ENCODE data around the gene YPEL3.

YPEL3 gene

DNA sequence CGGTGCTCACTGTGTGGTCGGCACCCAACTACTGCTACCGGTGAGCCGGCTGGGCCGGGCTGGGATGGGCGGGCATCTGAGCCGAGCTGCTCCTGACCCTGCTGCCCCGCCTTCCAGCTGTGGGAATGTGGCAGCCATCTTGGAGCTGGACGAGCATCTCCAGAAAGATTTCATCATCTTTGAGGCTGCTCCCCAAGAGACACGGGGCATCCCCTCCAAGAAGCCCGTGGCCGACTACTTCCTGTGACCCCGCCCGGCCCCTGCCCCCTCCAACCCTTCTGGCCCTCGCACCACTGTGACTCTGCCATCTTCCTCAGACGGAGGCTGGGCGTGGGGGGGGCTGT is 11.2 kb downstream of the YPEL3 start:
- TF ChIP-seq, protein P1, sequence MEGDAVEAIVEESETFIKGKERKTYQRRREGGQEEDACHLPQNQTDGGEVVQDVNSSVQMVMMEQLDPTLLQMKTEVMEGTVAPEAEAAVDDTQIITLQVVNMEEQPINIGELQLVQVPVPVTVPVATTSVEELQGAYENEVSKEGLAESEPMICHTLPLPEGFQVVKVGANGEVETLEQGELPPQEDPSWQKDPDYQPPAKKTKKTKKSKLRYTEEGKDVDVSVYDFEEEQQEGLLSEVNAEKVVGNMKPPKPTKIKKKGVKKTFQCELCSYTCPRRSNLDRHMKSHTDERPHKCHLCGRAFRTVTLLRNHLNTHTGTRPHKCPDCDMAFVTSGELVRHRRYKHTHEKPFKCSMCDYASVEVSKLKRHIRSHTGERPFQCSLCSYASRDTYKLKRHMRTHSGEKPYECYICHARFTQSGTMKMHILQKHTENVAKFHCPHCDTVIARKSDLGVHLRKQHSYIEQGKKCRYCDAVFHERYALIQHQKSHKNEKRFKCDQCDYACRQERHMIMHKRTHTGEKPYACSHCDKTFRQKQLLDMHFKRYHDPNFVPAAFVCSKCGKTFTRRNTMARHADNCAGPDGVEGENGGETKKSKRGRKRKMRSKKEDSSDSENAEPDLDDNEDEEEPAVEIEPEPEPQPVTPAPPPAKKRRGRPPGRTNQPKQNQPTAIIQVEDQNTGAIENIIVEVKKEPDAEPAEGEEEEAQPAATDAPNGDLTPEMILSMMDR (conservative IDR thresholded peaks at IDR 0.05; ENCODE audit: control insufficient read depth, insufficient read depth, low read depth, low read length): no peak
- no peak overlapping the region for H3K4me3 ChIP-seq (ENCODE audit: control insufficient read depth, low read depth, low read length)
- DNase-seq (ENCODE audit: low read depth): peak; percentile 52

- no peak overlapping the region for H3K4me3 ChIP-seq (ENCODE audit: control insufficient read depth, low read depth, low read length)
- DNase-seq (ENCODE audit: low read depth): no peak
- TF ChIP-seq, protein P1 (conservative IDR thresholded peaks at IDR 0.05; ENCODE audit: control insufficient read depth, insufficient read depth, low read depth, low read length): no peak
Observed at GRCh38 chr16:30084096-30084815, 11.8 kb downstream of the YPEL3 start.

GRCh38 chr16:30083216-30084055 is 12.6 kb downstream of the YPEL3 start:
- no peak for DNase-seq (ENCODE audit: low read depth)
- no peak overlapping the region for H3K4me3 ChIP-seq (ENCODE audit: control insufficient read depth, low read depth, low read length)
- TF ChIP-seq, protein P1 (conservative IDR thresholded peaks at IDR 0.05; ENCODE audit: control insufficient read depth, insufficient read depth, low read depth, low read length): no peak

GRCh38 chr16:30082545-30083090 is 13.4 kb downstream of the YPEL3 start:
- TF ChIP-seq, protein P1 (conservative IDR thresholded peaks at IDR 0.05; ENCODE audit: control insufficient read depth, insufficient read depth, low read depth, low read length): no peak
- no peak for DNase-seq (ENCODE audit: low read depth)
- H3K4me3 ChIP-seq (ENCODE audit: control insufficient read depth, low read depth, low read length): no peak overlapping the region

DNA sequence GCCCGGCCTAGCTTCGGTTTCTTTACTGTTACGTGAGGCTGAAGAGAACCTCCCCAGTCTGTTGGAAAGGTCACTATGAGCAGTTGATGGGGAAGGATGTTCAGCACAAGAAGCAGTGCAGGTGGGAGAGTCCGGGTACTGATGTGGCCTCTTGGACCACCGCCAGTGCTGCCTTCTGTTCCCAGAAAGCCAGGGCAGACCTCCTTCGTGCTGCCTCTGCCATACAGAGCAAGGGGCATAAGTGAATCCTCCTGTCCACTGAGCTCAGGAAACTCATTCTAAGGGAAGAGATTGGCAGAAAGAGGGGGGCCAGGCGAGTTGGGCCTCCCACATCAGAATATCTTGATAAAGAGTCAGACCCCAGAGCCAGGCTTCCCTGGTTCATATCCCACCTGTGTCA is 16.5 kb downstream of the YPEL3 start:
- DNase-seq (ENCODE audit: low read depth): no peak
- H3K4me3 ChIP-seq (ENCODE audit: control insufficient read depth, low read depth, low read length): no peak overlapping the region
- TF ChIP-seq, protein P1 (conservative IDR thresholded peaks at IDR 0.05; ENCODE audit: control insufficient read depth, insufficient read depth, low read depth, low read length): no peak

DNA sequence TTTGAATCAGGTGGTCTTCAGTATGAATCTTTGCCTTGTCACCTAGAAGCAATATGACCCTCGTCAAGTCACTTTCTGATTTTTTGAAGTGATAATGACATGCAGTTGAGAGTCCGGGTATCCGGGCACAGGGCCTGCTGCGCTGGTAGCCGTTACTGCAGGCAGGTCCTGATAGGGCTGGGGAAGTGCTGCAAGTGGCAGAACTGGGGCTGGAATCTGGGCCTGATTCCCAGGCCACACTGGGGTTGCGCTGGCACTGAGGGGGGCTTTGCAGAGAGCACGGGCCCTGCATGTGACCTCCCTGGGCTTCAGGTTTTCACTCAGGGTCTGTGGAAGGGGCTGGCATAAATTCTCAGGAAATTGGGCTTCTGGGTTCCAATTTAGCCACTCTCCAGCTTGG is 17.3 kb downstream of the YPEL3 start:
- DNase-seq (ENCODE audit: low read depth): no peak
- H3K4me3 ChIP-seq (ENCODE audit: control insufficient read depth, low read depth, low read length): no peak overlapping the region
- TF ChIP-seq, protein P1 (conservative IDR thresholded peaks at IDR 0.05; ENCODE audit: control insufficient read depth, insufficient read depth, low read depth, low read length): no peak

Data from fibroblast of mammary gland (primary cell).